Esophagus muscularis mucosa (tissue), 4 donors: ENCODE data around the gene ZNF655. TPM values are rescaled to one million over a fixed set of nuclear protein-coding genes. Genes with fewer than 3 reads are reported as not detected.
A peak's percentile ranks its signal among the peaks of the same experiment; 100 is the strongest.

Experiments
- DNase-seq: peaks from one replicate; pipeline ENCODE4 v3.0.0-alpha.2; 2017; ENCODE audit errors: extremely low spot score
- H3K27ac ChIP-seq, 4 donors: fragments of 200-600 bp; sonication (generic); replicated peaks in 1 of 4; 1 replicate in 3 of 4; 2 replicates in 1 of 4; pipeline ENCODE4 v1.5.1; 2016 to 2019; ENCODE audit warnings: mild to moderate bottlenecking in 1 of 4
- H3K27me3 ChIP-seq, 4 donors: fragments of 200-600 bp; sonication (generic); one replicate each; pipeline versions ENCODE4 v1.5.1 to v1.6.0; 2016 to 2019
- H3K36me3 ChIP-seq, 4 donors: fragments of 200-600 bp; sonication (generic); one replicate each; pipeline ENCODE4 v1.5.1; 2016 to 2019
- H3K4me1 ChIP-seq, 4 donors: fragments of 200-600 bp; sonication (generic); one replicate each; pipeline ENCODE4 v1.5.1; 2016 to 2019
- H3K4me3 ChIP-seq, 4 donors: fragments of 200-600 bp; sonication (generic); 1 replicate in 2 of 4; 2 replicates in 2 of 4; pipeline ENCODE4 v1.5.1; 2016 to 2019; ENCODE audit warnings: mild to moderate bottlenecking in 4 of 4, moderate library complexity in 1 of 4
- H3K9me3 ChIP-seq, 4 donors: fragments of 200-600 bp; sonication (generic); 1 replicate in 3 of 4; 2 replicates in 1 of 4; pipeline ENCODE4 v1.5.1; 2016 to 2019
- CTCF ChIP-seq, 3 experiments: fragments of 200-600 bp in 2 of 3; fragments of 450-650 bp in 1 of 3; sonication (generic) in 2 of 3; IDR thresholded peaks; one replicate each; pipeline ENCODE4 v1.5.1; 2017 to 2019; ENCODE audit warnings: antibody characterized with exemption in 3 of 3, mild to moderate bottlenecking in 2 of 3, moderate library complexity in 1 of 3
- EP300 ChIP-seq: sonication (generic); formaldehyde crosslinking; IDR thresholded peaks from one replicate; pipeline ENCODE4 v1.6.1; 2017; ENCODE audit warnings: antibody characterized with exemption
- POLR2A ChIP-seq: fragments of 450-650 bp; IDR thresholded peaks from one replicate; pipeline ENCODE4 v1.6.1; 2017; ENCODE audit warnings: antibody characterized with exemption, moderate library complexity, mild to moderate bottlenecking, low read depth
- POLR2AphosphoS5 ChIP-seq, 2 donors: sonication (generic); formaldehyde crosslinking; IDR thresholded peaks; one replicate each; pipeline ENCODE4 v1.6.1; 2017; ENCODE audit warnings: antibody characterized with exemption in 2 of 2
- WGBS: methylation state at CpG from one replicate; pipeline ENCODE4 v1.1.5; 2018; 5-methylcytosine and 5-hydroxymethylcytosine counted together
- intact Hi-C: fragments of 100-400 bp; cut with DNase I; formaldehyde crosslinking; loops from one replicate; pipeline ENCODE4 v1.15.1; 2023
- total RNA-seq, 4 donors: library from RNA; depleted of rRNA; stranded (reverse); fragments of >200 nt; gene quantifications; one replicate each; pipeline versions ENCODE4 v1.1.0 to v1.2.1, GENCODE V29; 2016

Gene ZNF655
- total RNA-seq, 4 donors from 2014 or later: 92.3 to 140 (median 112) TPM

GRCh38 chr7:99619571-99620130 is 61.2 kb downstream of the ZNF655 start:
- Histone ChIP-seq H3K27me3 (no peaks in the 10 kb centered on the region), H3K9me3 (no peaks in the 10 kb centered on the region), H3K4me3 (no peak overlapping the region), H3K36me3 (peaks cover 56 to 65% (median 63%) of the 10 kb centered on the region in 4 donors), H3K4me1 (peaks cover 13 to 30% (median 25%) of the 10 kb centered on the region in 4 donors), H3K27ac (no peak overlapping the region)
- DNase-seq: peak; percentile 72
- TF ChIP-seq POLR2A: no peak
- TF ChIP-seq POLR2AphosphoS5 (IDR thresholded peaks at IDR 0.05): no peak
- TF ChIP-seq CTCF (IDR thresholded peaks at IDR 0.05): no peak
- no peak for TF ChIP-seq EP300
- intact Hi-C loops: loop anchor here (5.0 kb wide), 1 partner anchor 62 kb away; the partner anchor contains the start of gene ZNF655
- 98% methylated on average over 17 of the region's 18 CpGs for WGBS

GRCh38 chr7:99621271-99621670 is 62.8 kb downstream of the ZNF655 start:
- Histone ChIP-seq H3K27me3 (no peaks in the 10 kb centered on the region), H3K4me1 (peaks cover 13 to 26% (median 21%) of the 10 kb centered on the region in 4 donors), H3K9me3 (no peaks in the 10 kb centered on the region), H3K36me3 (peaks cover 70 to 81% (median 79%) of the 10 kb centered on the region in 4 donors), H3K4me3 (no peak overlapping the region), H3K27ac (no peak overlapping the region)
- DNase-seq: peak; percentile 3
- 90% methylated on average over 5 of the region's 5 CpGs for WGBS
- TF ChIP-seq EP300: no peak
- no peak for TF ChIP-seq POLR2A
- TF ChIP-seq CTCF (IDR thresholded peaks at IDR 0.05): no peak
- intact Hi-C loops: no loop called here

- H3K4me3 ChIP-seq: no peak overlapping the region
- H3K27me3 ChIP-seq: no peaks in the 10 kb centered on the region
- TF ChIP-seq CTCF (IDR thresholded peaks at IDR 0.05): no peak
- TF ChIP-seq EP300: no peak
- TF ChIP-seq POLR2AphosphoS5 (IDR thresholded peaks at IDR 0.05): no peak
- TF ChIP-seq POLR2A: no peak
- 92% methylated on average over 10 of the region's 10 CpGs for WGBS
- H3K4me1 ChIP-seq: peaks cover 8 to 18% (median 15%) of the 10 kb centered on the region in 4 donors
- H3K9me3 ChIP-seq: no peaks in the 10 kb centered on the region
- peak; percentile 1 for DNase-seq
- no peak overlapping the region for H3K27ac ChIP-seq
- H3K36me3 ChIP-seq: peaks cover 71 to 94% (median 91%) of the 10 kb centered on the region in 4 donors
- intact Hi-C loops: no loop called here
These were observed 64.2 kb downstream of the ZNF655 start for GRCh38 chr7:99622596-99622995.

GRCh38 chr7:99623091-99623693 is 64.8 kb downstream of the ZNF655 start:
- intact Hi-C loops: no loop called here
- TF ChIP-seq POLR2A (no peak), POLR2AphosphoS5 (IDR thresholded peaks at IDR 0.05) (no peak), CTCF (IDR thresholded peaks at IDR 0.05) (no peak), EP300 (no peak)
- peaks cover 74 to 100% (median 94%) of the 10 kb centered on the region in 4 donors for H3K36me3 ChIP-seq
- H3K4me3 ChIP-seq: no peak overlapping the region
- DNase-seq: peak; percentile 21
- WGBS: 82% methylated on average over 6 of the region's 7 CpGs
- no peaks in the 10 kb centered on the region for H3K27me3 ChIP-seq
- H3K27ac ChIP-seq: no peak overlapping the region
- no peaks in the 10 kb centered on the region for H3K9me3 ChIP-seq
- peaks cover 2 to 12% (median 9%) of the 10 kb centered on the region in 4 donors for H3K4me1 ChIP-seq
